HepG2 (cell line): ENCODE data around the gene LCAT. TPM values are rescaled to one million over a fixed set of nuclear protein-coding genes. Genes with fewer than 3 reads are reported as not detected.

Source experiments
- BCL3 ChIP-seq: sonication (generic); formaldehyde crosslinking; IDR thresholded peaks from 2 replicates; pipeline ENCODE4 v1.5.1; 2020; ENCODE audit warnings: mild to moderate bottlenecking, missing genetic modification reagents, moderate library complexity
- CENPBD1 ChIP-seq: sonication (generic); formaldehyde crosslinking; IDR thresholded peaks from 2 replicates; pipeline ENCODE4 v1.8.0; 2022; ENCODE audit warnings: missing genetic modification reagents, low read depth, mild to moderate bottlenecking, borderline replicate concordance
- EP300 ChIP-seq, 3 experiments: sonication (generic) in 1 of 3; formaldehyde crosslinking in 1 of 3; IDR thresholded peaks; 2 replicates each; pipeline versions ENCODE4 v1.5.1 to v1.6.1; 2011 to 2020; ENCODE audit warnings: low read depth in 2 of 3, low read length in 2 of 3, borderline replicate concordance in 1 of 3, improper control_type of control experiment in 1 of 3, mild to moderate bottlenecking in 1 of 3, missing genetic modification reagents in 1 of 3, moderate library complexity in 1 of 3
- HCFC1 ChIP-seq: fragments of 150-350 bp; IDR thresholded peaks from 2 replicates; pipeline ENCODE4 v1.6.1; 2014; ENCODE audit warnings: low read depth, low read length
- HHEX ChIP-seq: IDR thresholded peaks from 2 replicates; pipeline ENCODE4 v1.6.1; 2016; ENCODE audit warnings: control low read depth
- IRF2 ChIP-seq: IDR thresholded peaks from 2 replicates; pipeline ENCODE4 v1.6.1; 2018; ENCODE audit warnings: missing genetic modification reagents, missing compliant biosample characterization
- KDM3A ChIP-seq: IDR thresholded peaks from 2 replicates; pipeline ENCODE4 v1.6.1; 2018; ENCODE audit warnings: low read depth, missing compliant biosample characterization
- MIER2 ChIP-seq: IDR thresholded peaks from 2 replicates; pipeline ENCODE4 v1.6.1; 2016; ENCODE audit warnings: missing biosample characterization, missing genetic modification reagents
- NFATC3 ChIP-seq: sonication (generic); formaldehyde crosslinking; IDR thresholded peaks from 2 replicates; pipeline ENCODE4 v1.5.1; 2020; ENCODE audit warnings: mild to moderate bottlenecking, missing genetic modification reagents
- POLR2AphosphoS5 ChIP-seq: IDR thresholded peaks from 2 replicates; pipeline ENCODE4 v1.6.1; 2012; ENCODE audit warnings: low read depth, low read length
- TFDP1 ChIP-seq: IDR thresholded peaks from 2 replicates; pipeline ENCODE4 v1.6.1; 2016; ENCODE audit warnings: missing compliant biosample characterization, missing genetic modification reagents, borderline replicate concordance
- TGIF2 ChIP-seq: IDR thresholded peaks from 2 replicates; pipeline ENCODE4 v1.6.1; 2016; ENCODE audit warnings: control low read depth, missing compliant biosample characterization
- ZC3H4 ChIP-seq: sonication (generic); formaldehyde crosslinking; IDR thresholded peaks from 2 replicates; pipeline ENCODE4 v1.4.0; 2020; ENCODE audit warnings: missing genetic modification reagents, borderline replicate concordance
- ZNF205 ChIP-seq: IDR thresholded peaks from 2 replicates; pipeline ENCODE4 v1.6.1; 2018; ENCODE audit warnings: missing biosample characterization, missing genetic modification reagents
- ZNF3 ChIP-seq: IDR thresholded peaks from 2 replicates; pipeline ENCODE4 v1.7.0; 2017; ENCODE audit warnings: inconsistent platforms
- ZNF407 ChIP-seq: sonication (generic); formaldehyde crosslinking; IDR thresholded peaks from one replicate; pipeline ENCODE4 v1.5.1; 2020; ENCODE audit warnings: mild to moderate bottlenecking, missing genetic modification reagents; ENCODE audit errors: not compliant biosample characterization
- ZNF547 ChIP-seq: sonication (generic); formaldehyde crosslinking; IDR thresholded peaks from 2 replicates; pipeline ENCODE4 v1.5.1; 2020; ENCODE audit warnings: mild to moderate bottlenecking, missing genetic modification reagents
- ZNF629 ChIP-seq: sonication (generic); formaldehyde crosslinking; conservative IDR thresholded peaks from 2 replicates; pipeline ENCODE4 v1.5.0; 2020; ENCODE audit warnings: missing genetic modification reagents
- ZNF672 ChIP-seq: sonication (generic); formaldehyde crosslinking; IDR thresholded peaks from 2 replicates; pipeline ENCODE4 v1.8.1; 2022; ENCODE audit warnings: missing genetic modification reagents
- ZNF768 ChIP-seq: sonication (generic); formaldehyde crosslinking; IDR thresholded peaks from 2 replicates; pipeline ENCODE4 v1.4.0; 2020; ENCODE audit warnings: missing genetic modification reagents
- ZNF772 ChIP-seq: sonication (generic); formaldehyde crosslinking; IDR thresholded peaks from 2 replicates; pipeline ENCODE4 v1.5.0; 2020; ENCODE audit warnings: mild to moderate bottlenecking, missing genetic modification reagents
- polyA plus RNA-seq, 8 experiments: library from polyadenylated mRNA; depleted of rRNA in 3 of 8; stranded (reverse) in 7 of 8; unstranded in 1 of 8; fragments of >200 nt; fragmentation: Illumina TruSeq in 4 of 8; extraction: Trizol in 4 of 8; gene quantifications; 2 replicates each; pipeline versions ENCODE4 v1.2.1 to v1.2.3, GENCODE V29; 2011 to 2016; ENCODE audit warnings: low read depth in 4 of 8, missing spikeins in 1 of 8, mixed read lengths in 1 of 8; ENCODE audit not compliant: insufficient read depth in 1 of 8
- total RNA-seq, 5 experiments: library from RNA; depleted of rRNA; stranded (reverse); fragments of >200 nt; fragmentation: Illumina TruSeq; extraction: Trizol; gene quantifications; 2 replicates each; pipeline ENCODE4 v1.2.3, GENCODE V29; 2016; ENCODE audit warnings: low read depth in 1 of 5

The LCAT gene
- total and polyA plus RNA-seq, 2 of the 13 experiments (the other 11 are each of a cell fraction or from before 2014, with no cell fraction given): 36.1 to 38.9 TPM

- TF ChIP-seq KDM3A (CRISPR knock-in tag): no peak
- TF ChIP-seq MIER2: no peak
- TF ChIP-seq IRF2 (CRISPR knock-in tag): no peak
- TF ChIP-seq ZNF3: no peak
- TF ChIP-seq ZNF629 (CRISPR knock-in tag): no peak
- TF ChIP-seq ZNF672: no peak
- no peak for TF ChIP-seq ZNF772
- no peak for TF ChIP-seq ZNF547 (CRISPR knock-in tag)
- 0 out of 2 replicates have a peak, but pooled peaks have one; percentile 3 for TF ChIP-seq HHEX (CRISPR knock-in tag)
- no peak for TF ChIP-seq TFDP1 (CRISPR knock-in tag)
- TF ChIP-seq TGIF2 (CRISPR knock-in tag): no peak
- no peak for TF ChIP-seq HCFC1
- no peak for TF ChIP-seq CENPBD1 (CRISPR knock-in tag)
- TF ChIP-seq EP300 (IDR thresholded peaks at IDR 0.05; ENCODE audit: low read depth in 2 of 2, low read length in 2 of 2): no peak
- no peak for TF ChIP-seq EP300 (CRISPR knock-in tag; IDR thresholded peaks at IDR 0.05; ENCODE audit: borderline replicate concordance)
- no peak for TF ChIP-seq BCL3 (CRISPR knock-in tag)
- no peak for TF ChIP-seq ZNF407
- no peak; the same call in 1 of the 2 replicates for TF ChIP-seq ZNF768 (CRISPR knock-in tag)
- no peak for TF ChIP-seq NFATC3
- TF ChIP-seq ZNF205: no peak
- TF ChIP-seq POLR2AphosphoS5: no peak; the same call in 1 of the 2 replicates
- no peak for TF ChIP-seq ZC3H4 (CRISPR knock-in tag)
Measured at GRCh38 chr16:67942200-67942509, 1.8 kb downstream of the LCAT start (continued).
